HG03432 (cell line): Measurements from ENCODE around the gene RRP1B.
A peak's percentile ranks its signal among the peaks of the same experiment; 100 is the strongest.

ENCODE experiments used
- ATAC-seq: cut with Tn5 transposase; IDR thresholded peaks from one replicate; pipeline ENCODE4 v1.9.1; 2021; ENCODE audit warnings: mild to moderate bottlenecking, moderate library complexity; ENCODE audit not compliant: unreplicated experiment

The RRP1B gene

GRCh38 chr21:43720539-43721166 lies 61.3 kb downstream of the RRP1B start:
- ATAC-seq: no peak

GRCh38 chr21:43721206-43721605 lies 61.8 kb downstream of the RRP1B start:
- no peak for ATAC-seq

GRCh38 chr21:43721939-43722338 lies 62.6 kb downstream of the RRP1B start:
- ATAC-seq: no peak

- ATAC-seq: no peak
Observed at GRCh38 chr21:43723648-43724047, 64.3 kb downstream of the RRP1B start.

- ATAC-seq: no peak
Observed at GRCh38 chr21:43726686-43727518, 67.5 kb downstream of the RRP1B start.

GRCh38 chr21:43727519-43728153 lies 68.3 kb downstream of the RRP1B start:
- no peak for ATAC-seq

GRCh38 chr21:43728154-43728466 lies 68.8 kb downstream of the RRP1B start:
- ATAC-seq: no peak

- ATAC-seq: peak; percentile 70
Observed at GRCh38 chr21:43728467-43729390, 69.4 kb downstream of the RRP1B start.

- no peak for ATAC-seq
Observed at GRCh38 chr21:43731476-43731875, 72.1 kb downstream of the RRP1B start.

- ATAC-seq: no peak
Observed at GRCh38 chr21:43731891-43732711, 72.7 kb downstream of the RRP1B start.

- no peak for ATAC-seq
Observed at GRCh38 chr21:43733060-43733459, 73.7 kb downstream of the RRP1B start.

GRCh38 chr21:43733529-43734071 lies 74.2 kb downstream of the RRP1B start:
- ATAC-seq: no peak

GRCh38 chr21:43734131-43734927 lies 75.0 kb downstream of the RRP1B start:
- ATAC-seq: no peak

- no peak for ATAC-seq
Observed at GRCh38 chr21:43734928-43735229, 75.5 kb downstream of the RRP1B start.

- ATAC-seq: no peak
Observed at GRCh38 chr21:43735236-43736091, 76.1 kb downstream of the RRP1B start.

- no peak for ATAC-seq
Observed at GRCh38 chr21:43736224-43736883, 77.0 kb downstream of the RRP1B start.

- ATAC-seq: no peak
Observed at GRCh38 chr21:43737158-43737950, 78.0 kb downstream of the RRP1B start.
